Left ventricle myocardium inferior (tissue), 1 donor: ENCODE measurements around the gene RPP25L. TPM values are rescaled to one million over a fixed set of nuclear protein-coding genes. Genes with fewer than 3 reads are reported as not detected.
A peak's percentile ranks its signal among the peaks of the same experiment; 100 is the strongest.

Source experiments
- DNase-seq: peaks from one replicate; pipeline ENCODE4 v3.0.0-alpha.2; 2020
- H3K27ac ChIP-seq: fragments of 200-600 bp; replicated peaks from 2 replicates; pipeline ENCODE4 v1.8.0; 2021
- H3K27me3 ChIP-seq: fragments of 200-600 bp; 2 replicates; pipeline ENCODE4 v1.8.0; 2021; ENCODE audit warnings: low read depth
- H3K36me3 ChIP-seq: fragments of 200-600 bp; 2 replicates; pipeline ENCODE4 v1.8.0; 2021
- H3K4me1 ChIP-seq: fragments of 200-600 bp; 2 replicates; pipeline ENCODE4 v1.8.0; 2021
- H3K4me3 ChIP-seq: fragments of 200-600 bp; 2 replicates; pipeline ENCODE4 v1.8.0; 2021; ENCODE audit warnings: mild to moderate bottlenecking, moderate library complexity
- H3K9me3 ChIP-seq: fragments of 200-600 bp; replicated peaks from 2 replicates; pipeline ENCODE4 v1.8.0; 2021
- intact Hi-C: fragments of 100-400 bp; cut with micrococcal nuclease; formaldehyde crosslinking; loops from one replicate; pipeline ENCODE4 v1.11.0; 2022
- total RNA-seq: library from RNA; stranded (reverse); fragmentation: NEBNext Ultra II Directional; extraction: Animal tissue kit (Norgen Biotek cat#: 25700); gene quantifications from one replicate; pipeline ENCODE4 v1.2.1, GENCODE V29; 2021
- TF ChIP-seq, protein P1 (sequence below): fragments of 200-600 bp; IDR thresholded peaks from 2 replicates; pipeline ENCODE4 v1.8.0; 2021; ENCODE audit warnings: antibody characterized with exemption, mild to moderate bottlenecking, borderline replicate concordance
- donor health status: DM: no; HTN: yes; CAD: no; lungs with severe emphysema.

Gene RPP25L
- total RNA-seq, 1 donor from 2014 or later = 42.8 TPM

DNA sequence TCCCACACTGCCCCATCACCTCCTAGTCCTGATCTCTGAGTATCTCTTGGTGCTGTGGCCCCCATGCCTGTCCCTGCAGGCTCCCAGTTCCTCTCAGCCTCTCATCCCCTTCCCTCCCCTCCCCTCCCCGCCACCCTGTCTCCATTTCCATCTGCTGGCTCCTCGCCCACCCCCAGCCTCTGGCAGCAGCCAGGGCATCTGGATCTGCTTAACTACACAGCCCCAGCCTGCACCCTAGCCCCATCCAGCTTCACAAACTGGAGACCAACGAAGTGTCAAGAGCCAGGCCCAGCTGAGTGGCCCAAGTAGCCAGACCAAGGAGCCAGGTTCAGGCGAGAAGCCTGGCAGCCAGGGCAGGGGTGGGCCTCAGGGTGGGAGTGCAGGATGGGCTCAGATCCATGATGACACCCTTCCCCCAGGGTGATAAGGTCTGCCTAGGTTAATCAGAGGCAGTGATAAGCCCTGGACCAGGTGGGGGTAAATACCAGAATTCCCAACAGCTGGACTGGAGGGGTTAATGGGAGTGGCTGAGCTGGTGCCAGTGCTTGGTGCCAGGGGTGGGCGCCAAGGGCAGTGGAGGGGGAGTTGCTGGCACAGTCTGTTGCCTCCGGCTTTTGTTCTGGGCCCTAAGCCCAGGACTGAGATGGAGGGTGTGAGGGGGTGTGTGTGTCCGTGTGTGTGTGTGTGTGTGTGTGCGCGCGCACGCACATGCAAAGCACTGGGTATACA lies 42.6 kb upstream of the RPP25L start:
- Histone ChIP-seq H3K4me1 (peaks cover 62% of the 10 kb centered on the region), H3K9me3 (no peaks in the 10 kb centered on the region), H3K36me3 (peaks cover 14% of the 10 kb centered on the region), H3K27ac (peak overlapping the region; percentile 93), H3K4me3 (peak overlapping the region; percentile 72), H3K27me3 (no peaks in the 10 kb centered on the region)
- TF ChIP-seq, protein P1, sequence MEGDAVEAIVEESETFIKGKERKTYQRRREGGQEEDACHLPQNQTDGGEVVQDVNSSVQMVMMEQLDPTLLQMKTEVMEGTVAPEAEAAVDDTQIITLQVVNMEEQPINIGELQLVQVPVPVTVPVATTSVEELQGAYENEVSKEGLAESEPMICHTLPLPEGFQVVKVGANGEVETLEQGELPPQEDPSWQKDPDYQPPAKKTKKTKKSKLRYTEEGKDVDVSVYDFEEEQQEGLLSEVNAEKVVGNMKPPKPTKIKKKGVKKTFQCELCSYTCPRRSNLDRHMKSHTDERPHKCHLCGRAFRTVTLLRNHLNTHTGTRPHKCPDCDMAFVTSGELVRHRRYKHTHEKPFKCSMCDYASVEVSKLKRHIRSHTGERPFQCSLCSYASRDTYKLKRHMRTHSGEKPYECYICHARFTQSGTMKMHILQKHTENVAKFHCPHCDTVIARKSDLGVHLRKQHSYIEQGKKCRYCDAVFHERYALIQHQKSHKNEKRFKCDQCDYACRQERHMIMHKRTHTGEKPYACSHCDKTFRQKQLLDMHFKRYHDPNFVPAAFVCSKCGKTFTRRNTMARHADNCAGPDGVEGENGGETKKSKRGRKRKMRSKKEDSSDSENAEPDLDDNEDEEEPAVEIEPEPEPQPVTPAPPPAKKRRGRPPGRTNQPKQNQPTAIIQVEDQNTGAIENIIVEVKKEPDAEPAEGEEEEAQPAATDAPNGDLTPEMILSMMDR = no peak
- DNase-seq = peak; percentile 79
- intact Hi-C loops = no loop called here

DNA sequence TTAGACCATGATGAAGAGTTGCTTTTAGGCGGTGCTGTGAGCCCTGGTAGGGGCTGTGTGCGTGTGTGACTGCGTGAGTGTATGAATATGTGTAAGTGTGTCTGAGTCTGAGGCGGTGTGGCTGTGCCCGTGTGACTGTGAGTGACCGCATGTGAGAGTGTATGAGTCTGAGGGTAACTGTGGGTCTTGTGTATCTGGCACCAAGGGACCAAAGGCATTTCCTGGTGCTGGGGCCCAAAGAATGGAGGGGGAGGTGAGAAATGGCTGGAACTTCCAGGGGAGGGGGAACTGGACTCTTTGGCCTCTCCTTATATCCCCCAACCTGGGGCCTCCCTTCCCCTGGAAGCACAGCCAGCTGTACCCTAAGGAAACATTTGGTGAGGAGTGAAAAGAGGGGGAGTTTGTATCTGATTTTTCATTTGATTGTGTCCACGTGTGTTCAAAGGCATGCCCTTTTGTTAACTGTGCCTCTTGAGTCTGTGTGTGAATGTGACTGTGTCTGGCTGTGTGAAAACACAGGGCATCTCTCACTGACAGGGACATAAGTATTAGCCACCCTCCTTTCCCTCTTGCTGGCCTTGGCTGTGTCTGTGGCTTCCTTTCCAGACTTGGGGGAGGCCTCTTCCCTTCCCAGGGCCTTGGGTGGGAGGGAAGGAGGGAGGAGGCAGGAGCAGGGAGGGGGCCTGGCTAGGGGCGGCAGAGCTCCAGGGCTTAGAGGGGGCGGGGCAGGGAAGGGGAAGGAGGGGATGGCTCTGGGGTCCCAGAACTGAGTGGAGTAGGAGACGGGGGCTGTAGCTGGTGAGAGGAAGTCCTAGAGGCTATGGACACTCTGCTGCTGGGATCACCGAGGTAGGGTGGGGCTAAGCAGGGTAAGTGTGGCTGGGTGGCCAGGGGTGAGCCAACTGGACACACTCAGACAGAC lies 41.5 kb upstream of the RPP25L start:
- H3K27me3 ChIP-seq = no peaks in the 10 kb centered on the region
- H3K36me3 ChIP-seq = peaks cover 25% of the 10 kb centered on the region
- peak overlapping the region; percentile 72 for H3K4me3 ChIP-seq
- TF ChIP-seq, protein P1 = no peak
- no peak for DNase-seq
- intact Hi-C loops = no loop called here
- H3K9me3 ChIP-seq = no peaks in the 10 kb centered on the region
- peaks cover 71% of the 10 kb centered on the region for H3K4me1 ChIP-seq
- peak overlapping the region; percentile 93 for H3K27ac ChIP-seq

DNA sequence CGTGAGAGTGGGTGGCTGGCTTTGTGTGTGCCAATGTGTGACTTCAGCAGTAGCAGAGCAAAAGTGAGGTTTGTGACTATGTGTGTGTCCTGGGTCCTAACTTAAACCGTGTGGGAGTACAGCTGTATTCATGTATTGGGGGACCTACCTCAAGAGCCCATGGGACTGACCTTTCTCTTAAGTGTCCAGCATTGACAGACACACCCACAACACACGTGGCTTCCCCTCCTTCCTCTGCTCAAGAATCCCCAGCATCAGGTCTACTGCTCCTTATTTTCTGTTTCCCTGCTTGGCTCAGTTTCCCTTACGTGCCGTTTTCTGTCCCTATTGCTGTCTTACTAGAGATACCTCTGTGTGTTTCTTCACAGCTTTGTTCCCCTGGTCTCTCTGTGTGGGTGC lies 40.7 kb upstream of the RPP25L start:
- Histone ChIP-seq H3K9me3 (no peaks in the 10 kb centered on the region), H3K4me1 (peaks cover 80% of the 10 kb centered on the region), H3K4me3 (peak overlapping the region; percentile 72), H3K36me3 (peaks cover 29% of the 10 kb centered on the region), H3K27ac (peak overlapping the region; percentile 93), H3K27me3 (no peaks in the 10 kb centered on the region)
- DNase-seq = no peak
- intact Hi-C loops = no loop called here
- TF ChIP-seq, protein P1 = no peak

DNA sequence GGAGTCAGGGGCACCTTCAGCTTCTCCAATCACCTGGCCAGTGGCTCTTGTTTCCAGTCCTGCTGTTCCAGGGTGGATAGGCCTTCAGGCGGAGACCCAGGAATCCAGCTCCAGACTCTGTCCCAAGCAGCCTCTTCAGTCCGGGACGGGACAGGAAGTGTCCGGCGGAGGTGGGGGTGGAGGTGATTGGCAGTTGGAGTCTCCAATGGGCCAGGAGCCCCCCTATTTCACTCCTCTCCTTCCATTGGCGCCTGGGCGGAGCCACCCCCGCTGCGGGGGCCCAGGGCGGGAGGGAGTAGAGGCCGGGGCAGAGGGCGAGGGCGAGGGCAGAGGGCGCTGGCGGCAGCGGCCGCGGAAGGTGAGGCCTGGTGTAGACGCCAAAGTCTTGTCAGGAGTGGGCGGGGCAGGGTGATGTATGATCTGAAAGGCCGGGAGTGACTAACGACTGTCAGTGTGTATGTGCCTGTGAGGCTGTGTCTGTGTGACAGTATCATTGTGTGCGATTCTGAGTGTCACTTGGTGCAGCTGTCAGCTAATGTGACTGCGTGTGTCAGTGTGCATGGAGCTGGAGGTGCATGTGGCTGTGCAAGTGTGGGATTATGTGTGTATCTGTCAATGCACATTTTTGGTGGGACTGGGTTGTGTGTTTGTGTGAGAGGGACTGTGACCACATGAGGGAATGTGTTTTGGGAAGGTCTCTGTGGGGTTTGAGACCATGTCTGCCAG lies 40.1 kb upstream of the RPP25L start, which contains the start of gene IL11RA:
Gene IL11RA (plus strand): TSS at position 310 of the 726 bp plus-strand sequence. CDS start 3,033 bp downstream, outside the sequence.
- peak within 1 kb of the TSS; percentile 93 for H3K27ac ChIP-seq
- peaks cover 84% of the 10 kb centered on the region for H3K4me1 ChIP-seq
- TF ChIP-seq, protein P1 = peak; percentile 10
- H3K27me3 ChIP-seq = no peaks in the 10 kb centered on the region
- no peaks in the 10 kb centered on the region for H3K9me3 ChIP-seq
- peaks cover 29% of the 10 kb centered on the region for H3K36me3 ChIP-seq
- H3K4me3 ChIP-seq = peak within 1 kb of the TSS; percentile 72
- DNase-seq = peak; percentile 93
- intact Hi-C loops = no loop called here

DNA sequence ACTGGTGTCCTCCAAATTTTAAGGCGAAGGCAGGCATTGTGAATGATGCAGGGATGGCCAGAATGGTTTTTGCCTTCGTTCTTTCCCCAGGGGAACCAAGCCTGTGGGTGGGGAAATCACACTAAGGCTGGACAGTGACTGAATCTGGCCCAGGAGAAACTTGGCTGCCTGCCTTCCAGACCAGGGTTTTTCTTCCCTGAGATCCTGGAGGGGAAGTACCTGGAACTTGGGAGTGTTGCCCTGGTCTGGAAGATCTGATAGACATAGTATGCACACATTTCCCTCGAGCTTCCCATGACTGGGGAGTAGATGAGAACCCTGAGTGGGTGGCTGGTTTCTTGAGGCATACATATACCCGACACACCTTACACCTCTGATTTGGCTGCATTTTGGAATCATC lies 39.4 kb upstream of the RPP25L start:
- H3K36me3 ChIP-seq = peaks cover 29% of the 10 kb centered on the region
- TF ChIP-seq, protein P1 = no peak
- H3K27ac ChIP-seq = peak overlapping the region; percentile 93
- peak overlapping the region; percentile 72 for H3K4me3 ChIP-seq
- H3K27me3 ChIP-seq = no peaks in the 10 kb centered on the region
- intact Hi-C loops = no loop called here
- H3K4me1 ChIP-seq = peaks cover 84% of the 10 kb centered on the region
- DNase-seq = no peak
- H3K9me3 ChIP-seq = no peaks in the 10 kb centered on the region
